ENCODE data around the gene TAS2R60.
"Not testable (repeated sequence)": the region's sequence is repeated elsewhere in the genome, so short reads cannot be mapped to it uniquely, and the experiment has no call there.

The TAS2R60 gene

GRCh38 chr7:143479055-143479766, 36.0 kb downstream of the TAS2R60 start:
- DNase-seq = no peak

GRCh38 chr7:143480501-143480900, 37.2 kb downstream of the TAS2R60 start:
- no peak for DNase-seq

- DNase-seq = no peak
Measured at GRCh38 chr7:143484119-143484518, 40.9 kb downstream of the TAS2R60 start.

- no peak for DNase-seq
Measured at GRCh38 chr7:143485094-143485493, 41.8 kb downstream of the TAS2R60 start.

GRCh38 chr7:143485500-143485899, 42.2 kb downstream of the TAS2R60 start:
- no peak for DNase-seq

- not testable (repeated sequence) for DNase-seq
Measured at GRCh38 chr7:143486266-143486665, 43.0 kb downstream of the TAS2R60 start.

- DNase-seq = no peak
Measured at GRCh38 chr7:143487061-143487460, 43.8 kb downstream of the TAS2R60 start.

GRCh38 chr7:143487566-143487965, 44.3 kb downstream of the TAS2R60 start:
- DNase-seq = no peak

- DNase-seq = no peak
Measured at GRCh38 chr7:143490717-143491306, 47.6 kb downstream of the TAS2R60 start.

- DNase-seq = no peak
Measured at GRCh38 chr7:143492043-143492471, 48.8 kb downstream of the TAS2R60 start.

GRCh38 chr7:143492799-143493739, 49.8 kb downstream of the TAS2R60 start:
- no peak for DNase-seq

GRCh38 chr7:143493751-143494150, 50.5 kb downstream of the TAS2R60 start:
- DNase-seq = no peak
